ENCODE measurements around the gene DMTF1. TPM values are rescaled to one million over a fixed set of nuclear protein-coding genes. Genes with fewer than 3 reads are reported as not detected.

Gene DMTF1
- total RNA-seq, 1 donor from 2014 or later, result 81.7 TPM

DNA sequence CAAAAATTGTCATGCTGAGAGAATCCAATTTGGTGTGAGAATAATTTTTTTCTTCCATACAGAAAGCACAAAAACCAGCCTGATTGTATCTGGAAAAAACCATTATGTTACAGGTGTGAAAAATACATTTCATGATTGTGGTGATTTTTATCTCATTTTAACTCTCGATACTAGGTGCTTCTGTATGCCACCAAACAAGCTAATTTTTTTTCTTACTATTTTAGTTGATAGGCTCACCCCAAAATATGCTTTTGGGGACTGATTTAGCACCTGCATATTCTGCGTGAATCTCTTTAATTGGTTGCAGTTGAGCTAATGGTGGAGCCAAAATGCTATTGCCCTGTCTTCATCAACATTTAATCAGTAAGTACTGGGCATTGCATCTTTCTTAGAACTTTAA is 1.9 kb downstream of the DMTF1 start:
- DNase-seq (no peak), ATAC-seq (no peak)
- intact Hi-C loops (cut with DNase I), result no loop called here
- TF ChIP-seq, protein P1, sequence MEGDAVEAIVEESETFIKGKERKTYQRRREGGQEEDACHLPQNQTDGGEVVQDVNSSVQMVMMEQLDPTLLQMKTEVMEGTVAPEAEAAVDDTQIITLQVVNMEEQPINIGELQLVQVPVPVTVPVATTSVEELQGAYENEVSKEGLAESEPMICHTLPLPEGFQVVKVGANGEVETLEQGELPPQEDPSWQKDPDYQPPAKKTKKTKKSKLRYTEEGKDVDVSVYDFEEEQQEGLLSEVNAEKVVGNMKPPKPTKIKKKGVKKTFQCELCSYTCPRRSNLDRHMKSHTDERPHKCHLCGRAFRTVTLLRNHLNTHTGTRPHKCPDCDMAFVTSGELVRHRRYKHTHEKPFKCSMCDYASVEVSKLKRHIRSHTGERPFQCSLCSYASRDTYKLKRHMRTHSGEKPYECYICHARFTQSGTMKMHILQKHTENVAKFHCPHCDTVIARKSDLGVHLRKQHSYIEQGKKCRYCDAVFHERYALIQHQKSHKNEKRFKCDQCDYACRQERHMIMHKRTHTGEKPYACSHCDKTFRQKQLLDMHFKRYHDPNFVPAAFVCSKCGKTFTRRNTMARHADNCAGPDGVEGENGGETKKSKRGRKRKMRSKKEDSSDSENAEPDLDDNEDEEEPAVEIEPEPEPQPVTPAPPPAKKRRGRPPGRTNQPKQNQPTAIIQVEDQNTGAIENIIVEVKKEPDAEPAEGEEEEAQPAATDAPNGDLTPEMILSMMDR (IDR thresholded peaks at IDR 0.05), result no peak
- Histone ChIP-seq H3K36me3 (no peaks in the 10 kb centered on the region), H3K27ac (peak overlapping the region; percentile 97), H3K4me1 (peaks cover 50% of the 10 kb centered on the region), H3K4me3 (peak overlapping the region; percentile 70), H3K9me3 (no peaks in the 10 kb centered on the region), H3K27me3 (ENCODE audit: low read depth) (no peaks in the 10 kb centered on the region)

DNA sequence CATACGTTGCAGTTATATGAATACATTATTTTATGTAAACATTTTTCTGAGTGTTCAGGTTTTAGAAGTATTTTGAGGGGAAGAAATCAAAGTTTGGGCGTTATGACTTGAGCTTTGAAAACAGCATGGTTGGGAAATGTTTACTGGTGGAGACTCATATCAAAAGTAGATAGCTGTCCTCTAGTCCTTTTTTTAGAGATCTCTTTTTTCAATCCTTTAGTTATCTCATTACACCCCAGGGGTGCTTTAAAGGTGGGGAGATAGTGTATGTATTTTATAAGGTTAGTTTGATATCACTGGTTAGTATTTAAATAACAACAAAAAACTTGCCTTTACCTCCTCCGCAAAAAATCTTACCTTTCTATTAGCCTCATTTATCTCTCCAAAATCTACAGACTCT is 2.3 kb downstream of the DMTF1 start:
- DNase-seq (no peak), ATAC-seq (no peak)
- peak overlapping the region; percentile 97 for H3K27ac ChIP-seq
- H3K36me3 ChIP-seq, result no peaks in the 10 kb centered on the region
- H3K9me3 ChIP-seq, result no peaks in the 10 kb centered on the region
- TF ChIP-seq, protein P1 (IDR thresholded peaks at IDR 0.05), result no peak
- intact Hi-C loops (cut with DNase I), result no loop called here
- H3K4me1 ChIP-seq, result peaks cover 50% of the 10 kb centered on the region
- H3K27me3 ChIP-seq (ENCODE audit: low read depth), result no peaks in the 10 kb centered on the region
- peak overlapping the region; percentile 70 for H3K4me3 ChIP-seq

DNA sequence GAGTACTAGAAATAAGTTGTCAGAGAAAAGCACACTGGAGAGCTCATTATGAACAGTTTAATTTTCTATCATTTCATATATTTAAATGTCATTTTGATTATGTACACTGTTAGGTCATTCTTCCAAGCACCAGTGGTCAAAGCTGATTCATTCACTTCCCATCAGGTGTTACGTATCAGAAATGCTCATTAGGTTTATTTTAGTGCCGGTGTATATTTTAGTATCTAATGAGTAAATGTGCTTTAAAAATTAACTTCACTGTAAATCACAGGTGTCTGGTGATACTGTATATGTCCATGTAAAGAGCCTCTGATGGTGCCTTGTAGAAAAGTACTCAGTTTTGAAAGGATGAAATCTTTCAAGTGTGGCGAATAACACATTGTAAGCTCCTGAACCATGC is 3.5 kb downstream of the DMTF1 start:
- peaks cover 50% of the 10 kb centered on the region for H3K4me1 ChIP-seq
- H3K36me3 ChIP-seq, result no peaks in the 10 kb centered on the region
- peak overlapping the region; percentile 18 for H3K27ac ChIP-seq
- intact Hi-C loops (cut with DNase I), result no loop called here
- ATAC-seq, result no peak
- H3K4me3 ChIP-seq, result peak overlapping the region; percentile 70
- no peaks in the 10 kb centered on the region for H3K9me3 ChIP-seq
- no peak for DNase-seq
- TF ChIP-seq, protein P1 (IDR thresholded peaks at IDR 0.05), result no peak
- no peaks in the 10 kb centered on the region for H3K27me3 ChIP-seq (ENCODE audit: low read depth)

DNA sequence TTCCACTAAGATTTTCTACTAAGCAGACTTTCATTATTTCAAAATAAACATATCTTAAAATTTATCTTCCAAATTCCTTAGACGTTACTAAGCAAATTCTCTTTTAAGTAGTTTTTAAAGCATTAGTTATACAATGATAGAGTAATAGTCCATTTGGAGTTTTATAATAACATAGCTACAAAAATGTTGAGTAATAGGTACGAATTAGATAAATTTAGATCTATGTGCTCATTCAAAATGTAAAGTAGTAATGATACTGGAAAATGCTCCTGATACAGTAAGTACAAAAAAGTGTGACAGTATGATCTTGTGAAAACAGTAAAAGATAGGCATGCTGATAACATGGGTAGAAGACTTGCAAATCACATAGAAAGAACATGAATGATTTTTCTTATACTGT is 4.5 kb downstream of the DMTF1 start:
- H3K36me3 ChIP-seq, result no peaks in the 10 kb centered on the region
- TF ChIP-seq, protein P1 (IDR thresholded peaks at IDR 0.05), result no peak
- ATAC-seq (no peak), DNase-seq (no peak)
- peak overlapping the region; percentile 70 for H3K4me3 ChIP-seq
- H3K4me1 ChIP-seq, result peaks cover 42% of the 10 kb centered on the region
- intact Hi-C loops (cut with DNase I), result no loop called here
- H3K27me3 ChIP-seq (ENCODE audit: low read depth), result no peaks in the 10 kb centered on the region
- no peak overlapping the region for H3K27ac ChIP-seq
- H3K9me3 ChIP-seq, result no peaks in the 10 kb centered on the region

DNA sequence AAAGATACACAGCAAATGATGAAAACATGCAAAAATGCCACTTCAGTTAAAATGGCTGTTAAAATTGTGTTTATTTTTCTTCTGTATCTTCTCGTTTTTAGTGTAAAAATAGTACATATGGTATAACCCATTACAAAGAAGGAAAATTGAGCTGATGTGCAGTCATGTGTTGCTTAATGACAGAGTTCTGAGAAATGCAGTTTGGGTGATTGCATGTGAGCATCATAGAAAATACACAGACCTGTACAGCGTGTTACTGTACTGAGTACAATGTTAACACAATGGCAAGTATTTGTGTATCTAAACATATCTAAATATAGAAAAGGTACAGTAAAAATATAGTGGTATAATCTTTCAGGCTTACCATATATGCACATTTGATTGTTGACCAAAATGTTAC is 7.3 kb downstream of the DMTF1 start:
- TF ChIP-seq, protein P1 (IDR thresholded peaks at IDR 0.05), result no peak
- no peaks in the 10 kb centered on the region for H3K9me3 ChIP-seq
- no peak for ATAC-seq

DNA sequence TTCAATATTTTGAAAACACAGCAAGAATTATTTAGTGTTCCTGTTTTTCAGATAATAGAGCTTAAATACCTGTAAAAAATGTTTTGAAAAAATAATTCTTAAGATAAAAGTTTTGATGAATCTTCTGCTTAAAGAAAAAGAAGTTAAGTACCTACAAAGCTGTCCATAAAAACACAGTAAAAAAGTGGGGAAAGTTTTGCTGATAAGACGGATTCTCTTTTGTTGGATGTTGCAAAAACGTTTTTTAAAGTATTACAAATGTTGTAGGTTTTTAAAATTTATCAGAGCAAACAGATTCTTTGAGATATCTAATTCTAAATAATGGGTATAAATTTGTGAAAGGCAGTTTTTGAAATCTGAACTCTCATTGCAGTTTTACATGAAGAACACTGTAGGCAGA is 12.2 kb downstream of the DMTF1 start:
- ATAC-seq, result no peak
- Histone ChIP-seq H3K36me3 (peaks cover 64% of the 10 kb centered on the region), H3K9me3 (no peaks in the 10 kb centered on the region), H3K4me3 (no peak overlapping the region), H3K4me1 (no peaks in the 10 kb centered on the region), H3K27me3 (ENCODE audit: low read depth) (no peaks in the 10 kb centered on the region), H3K27ac (no peak overlapping the region)
- intact Hi-C loops (cut with DNase I), result no loop called here
- TF ChIP-seq, protein P1 (IDR thresholded peaks at IDR 0.05), result no peak
- no peak for DNase-seq

More for the DNA sequence above, 7.3 kb downstream of the DMTF1 start:
- Histone ChIP-seq H3K36me3 (peaks cover 15% of the 10 kb centered on the region), H3K27me3 (ENCODE audit: low read depth) (no peaks in the 10 kb centered on the region), H3K4me1 (peaks cover 31% of the 10 kb centered on the region), H3K27ac (no peak overlapping the region), H3K4me3 (no peak overlapping the region)
- intact Hi-C loops (cut with DNase I), result no loop called here
- DNase-seq, result no peak

Measured in lower lobe of right lung (tissue), 2 donors.